GM12891 (cell line): ENCODE data around the gene CASTOR1.

Source experiments
- DNase-seq: peaks from one replicate; pipeline ENCODE4 v3.0.0; 2011; ENCODE audit warnings: low spot score; ENCODE audit not compliant: insufficient read length
- FAIRE-seq: peaks from 2 replicates; lab custom pipeline; 2011; peaks lifted over from hg19 to GRCh38; lab: Jason Lieb, UNC
- PAX5 ChIP-seq: IDR thresholded peaks from 2 replicates; pipeline ENCODE4 v1.6.1; 2011; ENCODE audit warnings: low read length, moderate library complexity, mild to moderate bottlenecking; ENCODE audit not compliant: insufficient read depth, severe bottlenecking
- POLR2A ChIP-seq: IDR thresholded peaks from 2 replicates; pipeline ENCODE4 v1.6.1; 2011; ENCODE audit warnings: low read depth, low read length, control low read depth
- POLR2AphosphoS5 ChIP-seq: IDR thresholded peaks from 2 replicates; pipeline ENCODE4 v1.6.1; 2011; ENCODE audit warnings: low read depth, low read length, control low read depth
- POU2F2 ChIP-seq: IDR thresholded peaks from 2 replicates; pipeline ENCODE4 v1.6.1; 2011; ENCODE audit warnings: low read depth, mild to moderate bottlenecking, control low read depth, low read length, moderate library complexity
- SPI1 ChIP-seq: IDR thresholded peaks from 2 replicates; pipeline ENCODE4 v1.6.1; 2011; ENCODE audit warnings: low read depth, low read length, control low read depth
- TAF1 ChIP-seq: IDR thresholded peaks from 2 replicates; pipeline ENCODE4 v1.6.1; 2011; ENCODE audit warnings: low read depth, low read length, control low read depth

CASTOR1 gene

DNA sequence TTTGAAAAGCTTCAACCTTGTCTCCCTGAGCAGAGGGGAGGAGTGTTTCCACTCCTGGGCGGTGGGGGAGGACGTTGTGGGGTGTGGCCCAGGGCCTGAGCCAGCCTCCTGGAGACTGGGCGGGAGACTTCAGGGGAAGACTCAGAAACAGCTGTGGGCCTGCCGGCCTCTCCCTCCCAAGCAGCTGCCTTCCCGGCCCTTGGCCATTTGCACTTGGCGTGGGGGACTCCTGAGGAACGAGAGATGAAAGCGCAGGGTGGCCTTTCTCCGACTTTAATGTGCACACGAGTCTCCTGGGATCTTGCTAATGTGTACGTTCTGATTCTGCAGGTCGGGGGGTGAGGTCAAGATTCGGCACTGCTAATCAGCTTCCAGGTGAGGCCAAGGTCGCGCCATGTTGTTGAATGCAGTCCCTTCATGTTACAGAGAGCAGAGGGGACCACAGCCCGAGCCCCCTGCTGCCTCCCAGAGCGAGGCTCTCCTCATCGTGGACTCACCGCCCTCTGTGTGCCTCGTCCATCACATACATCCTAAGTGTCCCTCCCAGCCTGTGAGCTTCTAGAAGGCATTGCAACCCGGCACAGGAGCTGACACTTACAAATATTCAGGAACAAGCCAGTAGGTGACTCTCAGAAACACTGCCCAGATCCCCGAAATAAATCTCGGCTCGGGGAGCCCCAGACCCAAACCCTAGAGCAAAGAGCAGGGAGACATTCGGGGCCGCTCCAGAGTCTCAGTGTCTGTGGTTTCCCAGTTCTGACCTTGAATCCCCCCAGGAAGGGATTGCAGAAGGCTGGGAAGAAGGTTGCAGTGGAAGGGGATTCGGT, 50.4 kb downstream of the CASTOR1 start:
- DNase-seq, result no peak
- no peak for FAIRE-seq
- TF ChIP-seq POLR2AphosphoS5 (no peak), SPI1 (no peak), PAX5 (no peak), TAF1 (no peak), POLR2A (no peak), POU2F2 (no peak)

DNA sequence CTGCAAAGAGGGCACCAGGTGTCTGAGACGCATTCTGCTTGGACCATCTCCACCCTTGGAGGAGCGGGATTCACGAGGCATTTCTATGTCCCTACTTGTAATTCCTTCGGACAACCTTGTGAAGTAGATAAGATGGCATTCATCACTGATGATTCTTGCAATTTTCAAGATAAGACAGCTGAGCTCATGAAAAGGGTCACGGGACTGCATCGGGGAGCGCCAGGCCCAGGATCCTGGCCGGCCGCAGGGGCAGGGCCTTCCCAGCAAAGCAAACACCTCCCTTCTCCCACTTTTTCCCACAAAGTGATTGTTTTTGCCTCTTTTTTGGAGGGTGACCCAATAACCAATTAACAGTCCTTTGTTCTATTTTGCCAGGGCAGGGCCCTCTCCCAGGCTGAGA, 51.2 kb downstream of the CASTOR1 start:
- no peak for FAIRE-seq

DNA sequence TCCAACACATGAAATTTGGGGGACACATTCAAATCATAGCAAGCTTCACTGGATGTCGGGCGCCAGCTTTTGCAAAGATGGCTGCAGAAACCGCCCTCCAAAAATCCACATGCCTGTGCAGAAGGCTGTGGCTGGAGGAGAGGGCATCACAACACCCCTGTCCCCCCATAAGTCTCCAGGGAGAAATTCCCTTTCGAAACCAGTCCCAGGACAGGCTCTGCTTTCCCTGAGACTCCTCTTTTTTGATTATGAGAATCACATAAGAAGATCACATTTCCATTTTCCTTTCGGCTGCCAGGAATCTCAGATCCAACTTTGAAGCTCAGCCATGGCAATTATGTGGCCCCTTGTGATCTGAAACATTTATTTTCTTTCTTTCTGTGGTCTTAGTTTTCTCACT, 52.4 kb downstream of the CASTOR1 start:
- FAIRE-seq (no peak), DNase-seq (no peak)
- TF ChIP-seq POLR2AphosphoS5 (no peak), SPI1 (no peak), POLR2A (no peak), POU2F2 (no peak), TAF1 (no peak), PAX5 (no peak)

More for the DNA sequence above, 51.2 kb downstream of the CASTOR1 start:
- no peak for DNase-seq
- no peak for TF ChIP-seq SPI1
- TF ChIP-seq PAX5, result no peak
- TF ChIP-seq POU2F2, result no peak
- TF ChIP-seq POLR2AphosphoS5, result no peak

DNA sequence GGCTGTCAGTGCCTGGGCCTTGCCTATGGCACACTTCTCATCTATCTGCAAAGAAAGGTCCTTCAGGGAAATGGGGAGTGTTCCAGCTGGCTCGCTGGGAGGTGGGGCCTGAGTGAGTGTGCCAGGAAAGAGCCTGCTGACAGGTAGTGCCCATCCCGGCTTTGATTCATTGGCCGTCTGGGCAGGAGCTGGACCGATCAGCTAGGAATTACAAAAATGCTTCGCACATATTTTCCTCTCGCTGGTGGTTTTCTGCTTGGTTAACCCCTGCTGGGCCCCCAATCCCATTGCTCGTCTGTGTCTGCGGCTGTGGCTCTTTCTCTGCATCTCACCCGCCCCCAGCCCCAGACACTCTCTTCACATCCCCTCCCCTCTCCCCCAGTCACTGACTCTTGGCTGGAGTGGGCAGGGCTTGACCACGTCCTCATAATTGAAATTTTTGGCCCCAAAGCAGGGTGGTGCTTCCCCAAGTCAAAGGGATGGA, 53.6 kb downstream of the CASTOR1 start:
- TF ChIP-seq PAX5 (no peak), SPI1 (no peak), POU2F2 (no peak), POLR2AphosphoS5 (no peak), TAF1 (no peak), POLR2A (no peak)
- DNase-seq (no peak), FAIRE-seq (no peak)
